GM21390 (cell line): ENCODE measurements around the gene WWOX.
A peak's percentile ranks its signal among the peaks of the same experiment; 100 is the strongest.

ENCODE experiments used
- ATAC-seq: cut with Tn5 transposase; IDR thresholded peaks from one replicate; pipeline ENCODE4 v1.9.1; 2021; ENCODE audit not compliant: unreplicated experiment

WWOX gene

DNA sequence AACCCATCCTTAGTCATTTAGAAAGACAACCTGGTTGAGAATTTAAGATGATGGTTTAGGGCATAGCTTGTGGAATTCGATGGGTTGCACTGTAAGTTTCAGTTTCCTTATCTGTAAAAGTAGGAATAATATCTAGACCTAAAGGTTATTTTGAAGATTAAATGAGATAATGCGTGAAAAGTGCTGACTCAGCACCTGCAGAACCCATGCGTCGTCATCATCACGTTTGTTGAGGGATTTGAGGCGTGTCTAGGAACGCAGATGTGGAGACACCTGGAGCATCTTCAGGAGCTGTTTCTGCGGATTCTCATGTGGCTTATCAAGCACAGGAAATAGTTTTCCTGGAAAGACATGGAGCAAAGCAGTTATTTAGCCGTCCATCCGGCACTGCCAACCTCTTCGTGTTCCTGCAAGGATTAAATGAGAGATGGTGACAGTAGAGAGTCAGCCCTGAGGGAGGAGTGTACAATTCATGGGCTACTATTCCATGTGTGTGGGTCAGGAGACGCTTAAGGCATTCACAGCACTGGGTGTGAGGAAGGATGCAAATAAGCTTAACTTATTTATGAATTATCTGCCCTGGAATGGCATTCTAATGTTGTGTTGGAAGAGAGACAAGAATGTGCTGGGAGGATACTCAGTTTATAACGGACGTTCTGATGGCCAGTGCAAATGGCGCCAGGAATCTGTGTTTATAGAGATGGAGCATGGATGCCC lies 965.0 kb downstream of the WWOX start:
- ATAC-seq: no peak

DNA sequence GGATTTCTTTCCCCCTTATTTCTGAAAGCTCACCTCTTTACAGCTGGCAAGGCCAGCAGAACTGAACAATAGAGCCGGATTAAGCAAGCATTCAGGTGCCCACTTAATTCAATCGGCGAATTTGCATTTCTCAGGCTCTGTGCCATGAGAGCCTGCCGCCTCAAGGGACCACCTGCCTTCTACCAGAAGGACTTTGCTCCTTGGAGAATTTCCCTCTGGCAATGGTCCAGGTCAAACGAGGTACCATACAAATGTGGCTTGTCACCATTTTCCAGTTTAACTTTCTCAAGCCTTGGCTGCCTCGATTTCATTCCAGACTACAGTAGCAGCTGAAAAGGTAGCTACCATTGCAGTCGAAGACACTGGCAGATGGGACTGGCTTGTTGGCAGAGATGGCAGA lies 967.1 kb downstream of the WWOX start:
- ATAC-seq: no peak

DNA sequence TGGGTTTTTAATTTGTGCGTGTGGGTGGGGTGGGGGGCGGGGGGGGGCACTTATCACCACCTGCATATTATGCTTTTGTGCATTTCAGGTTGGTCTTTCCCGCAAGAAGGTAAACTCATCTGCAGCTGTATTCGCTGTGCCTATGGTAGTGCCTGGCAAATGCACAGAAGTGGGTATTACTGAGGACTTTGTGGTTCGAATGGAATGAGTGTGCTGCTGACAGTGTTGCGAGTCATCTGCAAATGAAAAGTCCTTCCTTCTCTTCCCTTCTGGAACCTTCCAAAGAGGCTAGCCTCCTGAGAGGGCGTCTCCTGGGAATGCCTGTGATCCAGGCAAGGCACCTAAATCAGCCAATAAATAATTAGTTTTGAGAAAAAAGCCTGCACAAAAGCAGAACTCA lies 968.1 kb downstream of the WWOX start:
- ATAC-seq: no peak

DNA sequence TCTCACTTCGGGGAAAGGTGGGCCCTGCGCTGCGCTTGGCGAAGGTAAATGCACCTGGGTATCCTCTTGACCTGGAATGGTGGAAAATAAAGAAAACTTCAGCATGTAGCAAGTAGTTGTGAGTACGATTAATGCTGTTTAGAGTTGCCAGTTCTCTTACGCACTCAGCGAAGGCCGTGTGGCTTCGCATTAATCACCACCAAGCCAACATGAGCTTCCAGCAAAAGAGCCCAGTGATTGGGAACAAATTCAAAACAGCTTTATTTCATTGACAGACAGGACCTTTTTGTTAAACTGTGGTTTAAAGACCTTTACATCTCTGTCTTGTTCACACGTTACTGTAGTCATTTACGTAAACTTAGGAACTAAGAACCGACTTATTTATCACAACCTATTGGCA lies 969.7 kb downstream of the WWOX start:
- ATAC-seq: no peak

DNA sequence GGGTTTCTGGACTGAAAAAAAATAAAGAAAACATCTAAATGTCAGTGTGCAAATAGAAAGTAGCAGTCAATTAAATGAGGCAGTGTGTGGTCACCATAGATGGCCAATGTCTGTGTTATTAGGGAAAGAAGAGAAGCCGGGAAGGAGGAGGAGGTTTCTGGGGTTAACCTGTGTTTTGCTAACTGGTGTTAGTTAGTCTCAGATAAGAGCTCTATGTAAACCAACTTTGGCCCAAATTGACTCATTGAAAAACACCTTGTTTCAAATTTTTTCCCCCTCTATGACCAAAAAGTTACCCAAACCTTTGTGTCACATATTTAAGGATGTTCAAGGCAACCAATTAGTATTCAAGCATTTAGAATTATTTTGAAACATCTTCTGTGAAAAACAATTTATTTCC lies 970.2 kb downstream of the WWOX start:
- ATAC-seq: no peak

DNA sequence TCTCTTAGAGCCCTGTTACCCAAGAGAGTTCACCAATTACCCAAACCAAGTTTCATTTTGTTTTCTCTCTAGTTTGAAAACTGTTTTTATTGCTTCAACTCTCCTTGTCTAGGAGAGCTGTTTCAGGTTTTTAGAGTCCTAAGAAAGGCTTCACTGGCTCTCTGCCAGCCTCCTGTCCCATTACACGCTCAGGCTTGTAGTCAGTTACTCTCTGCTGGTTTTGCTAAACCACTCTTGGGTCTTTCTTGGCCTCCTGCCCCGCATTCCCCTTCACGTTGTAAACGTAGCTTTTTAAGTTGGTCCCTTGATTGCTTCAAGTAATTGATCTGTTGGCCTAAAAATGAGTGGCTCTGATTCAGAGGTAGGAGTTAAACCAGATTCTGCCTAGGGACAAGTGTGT lies 972.0 kb downstream of the WWOX start:
- no peak for ATAC-seq

DNA sequence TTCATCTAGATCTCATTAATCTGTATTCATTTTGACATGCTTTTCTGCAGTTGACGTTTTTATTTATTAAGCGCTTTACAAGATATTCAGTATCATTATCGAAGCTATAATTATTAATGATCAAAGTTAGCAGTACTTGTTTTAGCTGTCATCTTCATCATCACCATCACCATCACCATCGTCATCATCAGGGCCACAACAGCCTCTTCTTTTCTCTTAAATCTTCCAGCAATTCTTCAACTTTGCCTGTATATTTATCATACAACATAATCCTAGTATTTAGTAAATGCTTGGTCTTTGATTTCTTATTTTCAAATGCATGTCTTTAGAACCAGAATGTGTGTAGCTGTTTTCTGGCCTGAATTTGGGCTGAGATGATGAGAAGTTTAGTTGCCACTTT lies 973.1 kb downstream of the WWOX start:
- no peak for ATAC-seq

DNA sequence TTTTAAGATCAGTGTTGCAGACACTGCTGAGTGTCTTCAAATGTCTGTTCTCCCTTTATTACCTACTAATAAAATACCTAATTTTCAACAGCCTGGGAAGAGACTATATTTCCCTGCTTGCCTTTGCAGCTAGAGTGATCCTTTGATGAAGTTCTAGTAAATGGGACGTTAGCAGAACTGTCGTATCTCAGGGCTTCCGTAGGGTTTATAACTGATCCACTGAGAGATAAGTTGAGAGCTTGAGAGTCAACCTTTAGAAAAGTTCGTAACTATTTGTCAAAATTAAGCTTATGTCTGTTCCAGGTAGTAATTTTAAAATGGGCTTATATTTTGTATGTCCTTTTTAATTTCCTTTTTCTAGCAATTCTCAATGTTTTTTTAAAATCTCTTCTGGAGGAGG lies 974.1 kb downstream of the WWOX start:
- ATAC-seq: no peak

DNA sequence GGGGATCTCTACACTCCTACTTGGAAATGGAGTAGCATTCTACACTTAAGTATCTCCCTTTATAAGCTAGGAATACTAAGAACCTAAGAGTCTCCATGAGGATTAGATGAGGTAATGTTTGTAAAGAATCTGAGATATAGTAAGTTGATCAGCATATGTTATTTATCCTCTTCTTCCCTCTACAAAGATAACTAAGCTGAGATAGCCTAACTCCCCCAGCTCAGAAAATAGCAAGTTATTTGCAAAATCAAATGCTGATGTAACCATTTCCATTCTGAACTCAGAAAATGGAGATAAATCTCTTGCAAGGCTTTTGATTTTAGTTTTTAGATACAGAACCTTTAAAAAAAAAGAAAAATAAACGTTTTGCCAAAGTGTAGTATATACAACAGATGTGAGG lies 975.1 kb downstream of the WWOX start:
- no peak for ATAC-seq

DNA sequence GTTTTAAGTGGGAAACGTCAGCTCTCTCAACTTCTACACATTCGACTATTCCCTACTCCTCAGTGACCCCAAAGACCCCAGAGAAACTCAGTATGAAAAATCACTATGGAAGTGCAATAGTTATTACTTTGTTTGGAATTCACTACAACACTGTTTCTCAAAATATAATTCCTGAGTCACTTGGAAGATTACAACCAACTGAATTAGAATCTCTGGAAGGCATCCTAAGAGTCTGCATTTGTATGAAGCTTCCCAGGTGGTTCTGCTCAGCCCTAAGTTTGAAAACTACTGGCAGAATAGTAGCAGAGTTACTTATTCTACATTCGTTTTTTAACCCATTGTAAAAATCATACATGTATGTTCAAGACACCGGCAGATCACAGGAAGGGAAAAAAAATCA lies 975.5 kb downstream of the WWOX start:
- no peak for ATAC-seq

DNA sequence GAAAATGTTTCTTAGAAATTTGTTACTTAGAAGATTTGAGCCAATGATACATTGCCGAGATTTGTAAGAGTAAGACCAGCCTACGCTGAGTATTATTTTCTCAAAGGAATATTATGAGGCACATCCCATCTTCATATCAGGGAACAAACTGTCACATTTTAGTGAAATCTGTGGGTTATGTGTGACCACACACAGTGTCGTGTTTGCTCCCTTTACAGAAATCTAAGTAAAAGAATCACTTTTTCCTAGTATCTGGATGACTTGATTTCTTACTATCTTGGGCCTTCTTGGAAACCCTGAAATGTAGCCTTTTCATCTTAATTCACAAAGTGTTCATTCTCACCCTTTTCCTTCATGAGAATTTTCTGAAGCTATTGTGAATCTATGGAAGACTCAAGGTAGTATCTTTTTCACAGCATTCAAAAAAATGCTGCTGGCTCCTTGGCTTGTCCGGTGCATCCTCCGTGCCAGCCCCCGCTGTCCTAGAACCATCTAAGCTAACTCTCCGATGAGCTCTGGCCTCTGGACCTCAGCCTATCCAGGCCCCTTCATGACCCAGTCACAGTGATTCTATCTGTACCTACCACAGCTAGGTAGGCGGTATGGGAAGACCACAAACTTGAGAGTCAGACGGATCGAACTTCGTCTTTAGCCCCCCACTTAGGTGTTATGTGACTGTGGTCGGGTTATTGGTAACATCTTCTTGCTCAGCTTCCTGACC lies 976.8 kb downstream of the WWOX start:
- ATAC-seq: no peak

DNA sequence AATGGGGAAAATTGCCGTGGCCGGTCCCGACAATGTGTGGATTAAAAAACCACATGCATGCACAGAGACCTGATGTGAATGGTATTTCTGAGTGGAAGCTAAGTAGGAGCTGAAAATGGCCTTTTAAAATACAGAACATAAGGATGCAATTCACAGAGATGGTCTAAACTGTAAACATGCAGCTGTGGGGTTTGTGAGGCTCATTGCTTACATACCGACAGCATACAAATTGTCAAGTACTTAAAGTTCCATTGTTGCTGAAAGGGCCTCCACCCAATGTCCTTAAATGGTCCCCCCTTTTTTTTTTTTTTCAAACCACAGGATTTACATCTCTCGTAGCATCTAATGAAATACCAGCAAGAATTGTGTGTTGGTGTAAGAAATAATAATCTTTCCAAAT lies 977.9 kb downstream of the WWOX start:
- ATAC-seq: no peak

DNA sequence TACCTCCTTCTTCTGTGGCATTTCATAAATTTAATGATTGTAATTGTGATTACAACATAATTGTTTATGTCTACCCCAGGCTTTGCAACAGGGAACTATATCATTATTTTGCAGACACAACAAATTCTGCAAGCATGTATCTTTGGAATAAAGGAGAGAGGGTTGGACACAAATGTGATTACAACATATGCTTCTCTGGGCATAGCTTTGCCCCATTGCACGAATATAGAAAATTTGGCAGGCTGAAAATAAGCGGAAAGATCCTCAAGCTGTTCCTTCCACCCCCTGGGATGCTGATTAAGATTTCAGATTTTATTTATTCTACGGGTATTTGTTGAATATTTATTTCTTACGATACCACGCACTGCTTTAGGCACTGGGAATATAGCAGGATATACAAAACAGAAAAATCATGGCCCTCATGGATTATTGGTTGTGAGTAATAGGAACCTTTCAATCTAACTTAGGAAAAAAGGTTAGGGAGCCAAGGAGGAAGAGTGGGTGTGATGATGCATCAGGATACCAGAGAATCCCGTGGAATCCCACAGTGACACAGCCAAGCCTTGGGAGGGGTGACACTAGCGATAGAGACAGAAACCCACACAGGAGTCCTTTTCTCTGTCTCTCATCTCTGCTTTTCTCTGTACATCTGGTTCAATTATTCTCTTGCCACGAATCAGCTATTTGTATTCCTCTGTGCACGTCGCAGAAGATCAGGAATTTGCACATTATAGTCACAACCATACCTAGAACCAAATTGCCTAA lies 980.4 kb downstream of the WWOX start:
- no peak for ATAC-seq

DNA sequence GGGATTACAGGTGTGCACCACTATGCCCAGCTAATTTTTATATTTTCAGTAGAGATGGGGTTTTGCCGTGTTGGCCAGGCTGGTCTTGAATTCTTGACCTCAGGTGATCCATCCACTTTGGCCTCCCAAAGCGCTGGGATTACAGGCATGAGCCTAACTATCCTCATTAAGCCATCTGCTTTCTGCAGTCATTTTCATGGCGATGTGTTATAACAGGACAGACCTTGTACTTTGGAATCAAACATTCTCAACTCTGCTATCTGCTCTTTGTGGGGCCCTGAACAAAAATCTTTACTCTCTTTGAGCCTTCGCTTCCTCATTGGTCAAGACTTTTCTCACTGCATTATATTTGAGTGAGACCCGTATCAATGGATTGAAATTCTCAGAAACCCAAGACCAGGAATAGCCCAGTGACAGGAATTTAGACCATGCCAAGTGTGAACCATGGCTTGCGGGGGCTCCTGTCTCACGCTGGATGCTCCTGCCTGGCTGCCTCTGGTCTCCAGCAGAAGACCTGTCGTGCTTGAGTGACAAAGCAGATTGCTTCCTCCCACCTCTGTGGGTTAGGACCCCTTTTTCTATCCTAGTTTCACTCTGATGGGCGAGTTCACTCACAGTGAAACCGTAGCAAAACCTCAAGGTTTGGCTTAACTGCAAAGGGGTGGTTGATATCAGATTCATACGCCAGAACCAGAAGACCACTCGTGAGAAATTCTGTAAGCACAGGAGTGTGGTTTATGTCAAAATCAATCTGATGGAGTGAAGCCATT lies 982.0 kb downstream of the WWOX start:
- ATAC-seq: no peak

DNA sequence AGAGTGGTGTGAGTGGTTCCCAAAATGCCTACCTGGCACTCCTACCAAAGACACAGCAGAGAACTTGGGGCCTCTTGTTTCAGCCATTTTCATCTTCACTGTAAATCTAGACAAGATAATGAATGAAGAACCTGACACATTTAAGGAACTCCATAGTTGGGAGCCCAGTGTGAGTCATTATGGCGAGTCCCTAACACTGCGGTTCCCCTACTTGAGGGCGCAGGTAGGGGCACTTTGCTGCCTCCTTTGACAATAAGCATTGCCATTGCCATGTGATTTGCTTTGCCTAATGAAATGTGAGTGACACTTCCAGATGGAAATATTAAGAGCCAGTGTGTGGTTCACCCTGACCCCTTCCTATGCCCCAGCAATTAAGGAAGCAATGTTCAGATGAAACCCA lies 983.5 kb downstream of the WWOX start:
- ATAC-seq: no peak

DNA sequence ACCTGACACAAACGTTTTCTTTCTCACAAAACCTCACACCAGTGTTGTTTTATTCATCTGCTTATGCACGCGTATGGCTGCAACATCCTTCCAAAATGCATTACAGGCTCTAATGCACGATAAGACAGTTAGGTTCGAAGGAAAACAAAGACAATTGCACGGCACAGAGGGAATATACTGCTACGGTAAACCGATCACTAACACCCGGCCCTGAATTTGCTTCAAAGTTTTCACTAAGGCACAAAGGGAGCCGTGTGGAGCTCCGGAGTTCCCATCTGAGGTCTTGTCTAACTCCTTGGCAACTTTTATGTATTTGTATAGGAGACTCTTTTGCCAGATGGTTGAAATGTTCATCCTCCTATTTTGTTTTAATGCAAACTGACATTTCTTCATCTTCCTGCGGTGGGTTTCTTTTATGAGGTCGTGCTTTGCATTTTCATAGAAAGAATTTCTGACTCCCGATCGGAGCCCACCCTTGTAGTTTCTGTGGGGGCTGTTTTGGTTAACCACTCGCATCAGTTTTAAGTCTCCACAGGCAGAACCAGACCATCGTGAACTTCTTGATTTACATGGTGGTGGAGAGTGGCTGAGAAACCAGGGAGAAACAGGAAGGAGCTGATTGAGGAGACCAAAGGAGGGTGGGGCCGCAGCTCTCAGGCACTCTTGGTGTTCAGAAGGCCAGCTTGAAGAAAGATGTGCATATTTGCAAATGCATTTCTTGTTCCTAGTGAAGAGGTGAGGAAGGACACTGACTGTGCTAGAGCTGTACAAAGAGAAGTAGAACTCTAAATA lies 984.2 kb downstream of the WWOX start:
- no peak for ATAC-seq

DNA sequence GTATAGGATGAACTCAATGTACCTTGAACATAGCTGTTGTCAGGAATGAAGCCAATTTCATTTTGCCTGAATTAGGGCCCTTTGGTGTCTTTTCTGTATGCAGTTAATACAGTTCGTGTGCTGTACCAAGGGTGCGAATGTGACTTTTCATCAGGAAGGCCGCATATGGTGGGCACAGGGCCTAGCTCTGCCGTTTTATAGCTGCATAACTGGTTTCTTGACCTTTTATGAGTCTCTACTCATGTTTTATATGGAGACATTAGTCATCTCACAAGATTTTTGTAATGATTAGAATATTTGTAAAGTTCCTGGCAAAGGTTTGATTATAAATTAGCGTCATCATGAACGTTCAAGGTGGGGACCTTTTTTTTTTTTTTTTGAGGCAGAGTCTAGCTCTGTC lies 989.5 kb downstream of the WWOX start:
- ATAC-seq: no peak

DNA sequence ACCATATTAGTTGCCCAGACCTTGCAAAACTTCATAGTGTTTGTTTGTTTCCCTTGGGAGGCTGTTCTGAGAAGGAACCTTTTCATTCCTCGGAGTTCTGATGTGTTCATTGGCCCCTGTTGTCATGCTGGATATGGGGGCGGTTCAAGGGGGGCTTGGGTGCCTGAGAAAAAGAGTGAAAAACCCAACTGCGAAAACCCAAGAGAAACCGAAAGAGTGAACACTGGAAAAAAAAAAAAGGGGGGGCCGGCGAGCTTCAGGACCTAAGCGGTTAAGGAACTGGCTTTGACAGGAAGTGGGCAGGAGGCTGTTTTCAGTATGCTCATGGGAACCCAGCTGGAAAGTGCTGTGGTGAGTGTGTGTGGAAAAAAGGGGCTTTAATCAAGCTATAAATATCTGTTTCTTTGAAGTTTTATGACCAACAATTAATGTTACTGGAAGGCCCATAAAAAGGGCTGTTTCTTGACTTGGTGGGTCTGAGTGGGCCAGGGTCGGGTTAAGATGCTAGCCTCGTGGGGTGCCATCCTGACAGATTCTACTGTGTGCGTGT lies 990.4 kb downstream of the WWOX start:
- ATAC-seq: peak; percentile 56

DNA sequence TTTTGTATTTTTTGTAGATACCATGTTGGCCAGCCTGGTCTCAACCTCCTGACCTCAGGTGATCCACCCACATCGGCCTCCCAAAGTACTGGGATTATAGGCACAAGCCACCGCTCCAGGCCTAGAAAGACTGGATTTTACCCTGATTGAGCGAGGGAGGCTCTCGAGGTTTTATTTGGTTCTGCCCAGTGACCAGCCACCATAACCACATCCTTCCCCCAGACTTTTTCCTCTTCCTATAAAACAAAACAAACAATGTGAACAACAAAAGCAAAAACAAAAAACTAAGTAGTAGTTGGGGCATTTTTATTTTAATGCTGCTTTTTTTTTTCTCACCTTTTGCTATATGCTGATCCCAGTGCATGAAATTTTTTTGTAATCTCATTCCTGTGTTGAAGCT lies 991.5 kb downstream of the WWOX start:
- no peak for ATAC-seq

DNA sequence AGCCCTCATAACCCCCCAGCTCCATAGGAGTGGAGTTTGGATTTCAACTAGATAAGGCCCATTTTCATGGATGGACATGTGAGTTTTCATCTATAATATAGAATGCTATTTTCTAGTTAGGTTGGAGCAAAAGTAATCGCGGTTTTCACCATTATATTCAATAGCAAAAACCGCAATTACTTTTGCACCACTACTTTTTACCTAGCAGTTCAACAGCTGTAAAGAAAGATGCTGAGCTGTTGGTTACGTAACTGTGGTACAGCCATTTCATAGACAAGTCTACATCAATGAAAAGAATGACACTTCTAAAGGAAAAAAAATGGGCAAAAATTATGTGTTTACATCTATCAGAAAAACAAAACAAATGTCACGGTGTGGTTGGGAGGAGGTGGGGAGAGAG lies 993.4 kb downstream of the WWOX start:
- ATAC-seq: no peak
